Medulla oblongata (tissue), 1 donor: Measurements from ENCODE around the gene HSF2BP.
"Not testable (repeated sequence)": the region's sequence is repeated elsewhere in the genome, so short reads cannot be mapped to it uniquely, and the experiment has no call there.

Source experiments
- DNase-seq: peaks from one replicate; pipeline ENCODE4 v3.0.0-alpha.2; 2015; ENCODE audit errors: extremely low spot score

The HSF2BP gene

GRCh38 chr21:43597540-43598250 lies 61.6 kb downstream of the HSF2BP start:
- no peak for DNase-seq

DNA sequence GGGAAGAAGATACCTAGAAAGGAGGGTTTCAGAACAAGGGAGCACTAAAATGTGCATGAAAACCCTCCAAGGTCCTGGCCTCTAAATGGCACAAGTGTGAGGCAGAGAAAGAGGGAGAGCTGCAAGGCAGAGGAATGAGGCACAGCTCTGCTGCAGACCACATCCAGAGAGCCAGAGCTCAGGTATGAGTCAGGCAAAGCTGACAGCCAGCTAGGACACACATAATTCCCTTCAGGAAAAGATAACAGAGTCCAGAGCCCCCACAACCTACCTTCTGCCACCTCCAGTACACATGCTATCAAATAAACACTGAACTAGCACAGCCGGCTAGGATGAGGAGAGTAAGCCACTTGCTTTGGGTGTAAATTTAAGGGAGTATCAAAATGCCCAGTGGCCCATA lies 62.2 kb downstream of the HSF2BP start:
- DNase-seq: no peak

DNA sequence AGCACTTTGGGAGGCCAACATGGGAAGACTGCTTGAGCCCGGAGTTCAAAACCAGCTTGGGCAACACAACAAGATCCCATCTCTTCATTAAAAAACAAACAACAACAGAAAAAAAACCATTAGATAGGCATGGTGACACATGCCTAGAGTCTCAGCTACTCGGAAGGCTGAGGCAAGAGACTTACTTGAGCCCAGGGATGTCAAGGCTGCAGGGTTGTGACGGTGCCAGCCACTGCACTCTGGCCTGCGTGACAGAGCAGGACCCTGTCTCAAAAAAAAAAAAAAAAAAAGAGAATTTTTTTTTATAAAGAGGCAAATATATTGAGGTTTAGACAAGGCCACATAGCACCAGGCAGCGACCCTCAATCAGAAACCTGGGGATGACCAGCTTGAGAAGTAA lies 62.7 kb downstream of the HSF2BP start:
- no peak for DNase-seq

GRCh38 chr21:43595769-43596168 lies 63.5 kb downstream of the HSF2BP start:
- not testable (repeated sequence) for DNase-seq

GRCh38 chr21:43593078-43593477 lies 66.2 kb downstream of the HSF2BP start:
- DNase-seq: no peak

DNA sequence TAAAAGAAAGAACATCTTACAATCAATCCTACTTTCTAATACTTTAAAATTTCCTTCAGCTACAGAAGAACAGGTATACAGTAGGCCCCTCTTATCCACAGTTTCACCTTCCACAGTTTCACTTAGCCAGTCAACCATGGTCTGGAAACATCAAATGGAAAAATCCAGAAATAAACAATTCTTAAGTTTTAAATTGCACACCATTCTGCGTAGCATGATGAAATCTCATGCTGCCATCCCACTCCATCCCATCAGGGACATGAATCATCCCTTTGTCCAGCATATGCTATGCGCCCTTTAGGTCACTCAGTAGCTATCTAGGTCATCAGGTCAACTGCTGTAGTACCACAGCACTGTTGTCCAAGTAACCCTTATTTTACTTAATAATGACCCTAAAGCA lies 67.7 kb downstream of the HSF2BP start:
- DNase-seq: no peak

GRCh38 chr21:43590194-43590593 lies 69.1 kb downstream of the HSF2BP start:
- no peak for DNase-seq

GRCh38 chr21:43588957-43589356 lies 70.3 kb downstream of the HSF2BP start:
- DNase-seq: no peak

DNA sequence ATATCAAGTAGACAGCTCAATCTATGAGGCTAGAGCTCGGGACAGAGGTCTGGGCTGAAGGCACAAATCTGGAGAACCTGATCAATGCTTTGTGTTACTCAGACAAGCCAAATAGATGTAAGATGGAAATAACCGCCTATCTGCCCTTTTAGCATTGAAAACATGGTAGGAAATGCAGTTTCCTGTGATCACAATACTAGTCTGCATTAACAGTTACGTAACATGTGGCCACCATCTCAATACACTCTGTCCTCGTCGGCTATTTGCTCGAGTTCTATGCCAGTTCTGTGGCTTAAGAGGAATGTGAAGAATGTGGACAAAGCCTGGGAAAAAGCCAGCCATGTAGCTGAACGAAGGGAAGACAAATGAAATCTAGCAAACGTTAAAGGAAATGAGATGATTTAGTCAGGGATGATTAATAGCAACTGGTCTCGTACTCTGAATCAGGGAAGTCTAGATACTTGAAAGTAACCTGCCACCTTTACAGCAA lies 73.3 kb downstream of the HSF2BP start:
- no peak for DNase-seq

GRCh38 chr21:43585514-43585913 lies 73.8 kb downstream of the HSF2BP start:
- no peak for DNase-seq

- no peak for DNase-seq
Observed at GRCh38 chr21:43581453-43581852, 77.8 kb downstream of the HSF2BP start.

DNA sequence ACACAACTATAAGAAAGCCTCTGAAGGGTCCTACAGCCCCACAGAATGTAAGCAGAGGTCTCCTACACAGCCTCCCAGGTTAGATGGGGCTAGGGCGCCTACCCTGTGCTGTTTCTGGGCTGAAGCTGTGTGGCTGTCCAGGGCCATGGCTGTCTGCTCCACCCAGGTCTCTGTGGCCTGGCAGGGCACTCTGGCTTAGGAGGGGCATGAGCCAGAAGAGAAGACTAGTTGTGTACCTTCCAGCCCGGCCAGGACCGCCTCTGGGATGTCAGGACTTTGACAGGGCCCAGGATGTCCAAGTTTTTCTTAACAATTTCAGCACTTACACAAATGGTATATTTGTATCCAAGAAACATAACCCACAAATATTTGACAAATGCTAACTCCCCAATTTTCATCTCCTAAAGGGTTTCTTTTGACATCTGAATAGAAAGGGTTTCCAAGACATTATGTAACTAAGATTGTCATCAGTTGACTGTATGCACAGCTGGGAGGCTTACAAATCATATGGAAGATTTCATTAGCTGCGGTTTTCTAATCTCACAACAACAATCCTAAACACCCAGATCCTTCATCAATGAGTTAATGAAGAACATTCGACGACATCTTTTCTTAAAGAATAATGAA lies 80.5 kb downstream of the HSF2BP start:
- DNase-seq: no peak

DNA sequence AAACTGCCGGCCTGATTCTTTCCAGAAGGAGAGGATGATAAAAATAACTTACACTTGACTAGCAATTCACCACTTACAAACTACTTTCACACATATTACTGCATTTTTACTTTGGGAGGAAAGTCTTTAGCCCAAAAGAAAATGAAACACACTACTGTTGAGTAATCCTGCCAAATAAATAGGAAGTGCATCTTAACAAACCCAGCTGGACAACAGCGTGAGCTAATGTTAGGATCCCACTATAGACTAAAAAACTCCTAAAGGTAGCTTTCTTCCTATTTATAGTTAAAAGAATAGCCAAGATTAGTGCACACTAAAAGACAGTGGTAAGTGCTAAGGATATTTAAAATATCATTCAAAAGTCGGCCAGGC lies 83.8 kb downstream of the HSF2BP start:
- DNase-seq: no peak

GRCh38 chr21:43574741-43575472 lies 84.4 kb downstream of the HSF2BP start:
- peak; percentile 65 for DNase-seq

DNA sequence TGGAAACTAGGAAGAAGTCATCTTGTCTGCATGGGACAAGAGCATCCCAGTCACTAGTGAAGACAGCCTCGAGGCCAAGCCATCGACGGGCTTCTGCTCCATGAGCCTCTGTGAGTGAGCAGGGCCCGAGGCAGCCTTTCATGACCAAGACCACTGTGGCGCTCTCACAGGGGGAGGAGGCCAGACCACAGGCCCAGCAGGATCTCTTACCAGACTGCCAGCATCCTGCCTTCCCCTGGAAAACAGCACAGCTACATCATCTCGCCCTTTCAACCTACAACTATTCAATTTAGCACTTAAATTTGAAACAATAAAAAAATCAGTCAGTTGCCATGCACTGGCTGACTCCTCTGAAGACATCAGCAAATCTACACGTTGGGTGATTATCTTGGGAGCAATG lies 85.4 kb downstream of the HSF2BP start:
- no peak for DNase-seq

GRCh38 chr21:43572446-43572845 lies 86.8 kb downstream of the HSF2BP start:
- no peak for DNase-seq

DNA sequence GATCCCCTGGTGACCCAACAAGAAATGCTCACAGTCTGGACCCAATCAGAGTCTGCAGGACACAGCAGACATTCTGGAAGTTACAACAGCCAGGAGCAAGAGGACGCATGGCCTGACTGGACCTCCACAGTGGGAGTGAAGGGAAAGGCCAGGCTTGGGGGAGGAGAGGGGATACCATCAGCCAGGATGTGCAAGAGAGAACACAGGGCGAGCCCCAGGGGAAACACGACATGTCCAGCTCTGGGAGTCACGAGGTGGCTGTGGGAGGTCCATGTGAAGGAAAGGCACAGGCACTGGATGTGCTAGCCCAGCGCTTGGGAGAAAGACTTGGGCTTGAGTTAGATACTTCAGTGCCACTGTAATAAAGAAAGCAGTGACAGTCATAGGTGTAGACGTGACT lies 87.3 kb downstream of the HSF2BP start:
- DNase-seq: no peak

- DNase-seq: not testable (repeated sequence)
Observed at GRCh38 chr21:43570195-43570594, 89.1 kb downstream of the HSF2BP start.

- DNase-seq: not testable (repeated sequence)
Observed at GRCh38 chr21:43562451-43562850, 96.8 kb downstream of the HSF2BP start.

DNA sequence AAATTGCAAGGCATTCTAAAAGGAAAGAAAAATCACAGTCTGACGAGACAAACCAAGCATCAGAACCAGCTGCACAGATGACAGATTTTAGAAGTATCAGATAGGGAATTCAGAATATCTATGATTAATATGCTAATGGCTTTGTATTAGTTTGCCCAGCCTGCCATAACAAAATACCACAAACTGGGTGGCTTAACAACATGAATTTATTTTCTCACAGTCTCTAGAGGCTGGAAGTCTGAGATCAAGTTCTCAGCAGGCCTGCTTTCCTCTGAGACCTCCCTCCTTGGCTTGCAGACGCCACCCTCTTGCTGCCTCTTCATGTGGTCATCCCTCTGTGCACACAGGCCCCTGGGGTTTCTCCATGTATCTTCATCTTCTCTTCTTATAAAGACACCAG lies 118.7 kb downstream of the HSF2BP start:
- not testable (repeated sequence) for DNase-seq

GRCh38 chr21:43522495-43523131 lies 136.7 kb downstream of the HSF2BP start:
- DNase-seq: not testable (repeated sequence)

- not testable (repeated sequence) for DNase-seq
Observed at GRCh38 chr21:43517701-43518100, 141.6 kb downstream of the HSF2BP start.
